ENCODE measurements around the gene RSPH10B2.
"Not testable (repeated sequence)": the region's sequence is repeated elsewhere in the genome, so short reads cannot be mapped to it uniquely, and the experiment has no call there.

The RSPH10B2 gene

DNA sequence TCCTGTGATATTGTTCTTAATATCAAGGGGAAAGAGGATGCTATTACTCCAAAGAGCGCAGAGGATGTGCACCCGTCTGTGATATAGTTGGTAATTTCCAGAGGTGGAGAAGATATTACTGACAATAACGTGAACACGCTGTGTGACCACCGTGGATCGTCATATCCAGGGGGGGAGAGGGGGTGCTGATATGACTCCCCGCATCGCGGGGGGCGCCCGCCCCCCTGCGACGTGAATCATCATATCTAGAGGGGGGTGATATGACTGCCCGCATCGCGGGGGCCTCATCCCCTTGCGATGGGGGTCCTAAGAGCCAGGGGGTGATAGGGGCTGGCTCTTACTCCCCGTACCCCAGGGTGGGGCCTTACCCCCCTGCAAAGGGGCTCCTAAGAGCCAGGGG, 93.8 kb downstream of the RSPH10B2 start:
- H3K36me3 ChIP-seq (ENCODE audit: insufficient read depth, low read length); H3K4me1 ChIP-seq (ENCODE audit: insufficient read depth, low read length); H3K27me3 ChIP-seq (ENCODE audit: control insufficient read depth in 1 of 2, insufficient read depth in 2 of 2, low read length in 2 of 2); H3K27ac ChIP-seq (ENCODE audit: low read depth, low read length); H3K4me3 ChIP-seq (ENCODE audit: low read depth in 1 of 2, low read length in 2 of 2); H3K9ac ChIP-seq (ENCODE audit: low read length); H3K9me3 ChIP-seq (ENCODE audit: low read length): not testable (repeated sequence)
